Measurements from ENCODE around the gene CCDC18. TPM values are rescaled to one million over a fixed set of nuclear protein-coding genes. Genes with fewer than 3 reads are reported as not detected.
A peak's percentile ranks its signal among the peaks of the same experiment; 100 is the strongest.
"Not testable (repeated sequence)": the region's sequence is repeated elsewhere in the genome, so short reads cannot be mapped to it uniquely, and the experiment has no call there.

Gene CCDC18
- total RNA-seq, 1 donor: 14.7 TPM

DNA sequence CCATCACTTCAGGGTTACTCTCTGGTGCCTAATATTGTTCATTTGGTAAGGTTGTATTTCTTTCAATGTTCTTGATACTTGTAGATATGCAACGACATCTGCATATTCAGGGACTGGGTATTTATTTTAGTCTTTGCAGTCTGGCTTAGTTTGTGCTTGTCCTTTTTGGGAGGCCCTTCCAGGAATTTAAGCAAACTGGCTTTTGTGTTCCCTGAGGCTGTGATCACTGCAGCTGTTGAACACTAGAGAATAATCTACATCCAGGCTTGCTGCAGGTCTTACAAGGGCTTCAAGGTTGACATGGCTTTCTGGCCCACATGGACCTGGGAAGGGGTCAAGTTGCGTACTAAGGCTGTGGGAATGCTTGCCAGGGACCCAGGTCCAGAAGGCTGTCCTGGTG is 72.1 kb downstream of the CCDC18 start:
- no peak overlapping the region for H3K4me3 ChIP-seq (ENCODE audit: low read depth, low read length)
- no peak for DNase-seq (ENCODE audit: low read depth)
- TF ChIP-seq, protein P1, sequence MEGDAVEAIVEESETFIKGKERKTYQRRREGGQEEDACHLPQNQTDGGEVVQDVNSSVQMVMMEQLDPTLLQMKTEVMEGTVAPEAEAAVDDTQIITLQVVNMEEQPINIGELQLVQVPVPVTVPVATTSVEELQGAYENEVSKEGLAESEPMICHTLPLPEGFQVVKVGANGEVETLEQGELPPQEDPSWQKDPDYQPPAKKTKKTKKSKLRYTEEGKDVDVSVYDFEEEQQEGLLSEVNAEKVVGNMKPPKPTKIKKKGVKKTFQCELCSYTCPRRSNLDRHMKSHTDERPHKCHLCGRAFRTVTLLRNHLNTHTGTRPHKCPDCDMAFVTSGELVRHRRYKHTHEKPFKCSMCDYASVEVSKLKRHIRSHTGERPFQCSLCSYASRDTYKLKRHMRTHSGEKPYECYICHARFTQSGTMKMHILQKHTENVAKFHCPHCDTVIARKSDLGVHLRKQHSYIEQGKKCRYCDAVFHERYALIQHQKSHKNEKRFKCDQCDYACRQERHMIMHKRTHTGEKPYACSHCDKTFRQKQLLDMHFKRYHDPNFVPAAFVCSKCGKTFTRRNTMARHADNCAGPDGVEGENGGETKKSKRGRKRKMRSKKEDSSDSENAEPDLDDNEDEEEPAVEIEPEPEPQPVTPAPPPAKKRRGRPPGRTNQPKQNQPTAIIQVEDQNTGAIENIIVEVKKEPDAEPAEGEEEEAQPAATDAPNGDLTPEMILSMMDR (IDR thresholded peaks at IDR 0.05; ENCODE audit: insufficient read depth, low read depth, low read length): no peak

- TF ChIP-seq, protein P1 (IDR thresholded peaks at IDR 0.05; ENCODE audit: insufficient read depth, low read depth, low read length): no peak
- DNase-seq (ENCODE audit: low read depth): no peak
- H3K4me3 ChIP-seq (ENCODE audit: low read depth, low read length): no peak overlapping the region
Measured at GRCh38 chr1:93253516-93253915, 73.0 kb downstream of the CCDC18 start.

DNA sequence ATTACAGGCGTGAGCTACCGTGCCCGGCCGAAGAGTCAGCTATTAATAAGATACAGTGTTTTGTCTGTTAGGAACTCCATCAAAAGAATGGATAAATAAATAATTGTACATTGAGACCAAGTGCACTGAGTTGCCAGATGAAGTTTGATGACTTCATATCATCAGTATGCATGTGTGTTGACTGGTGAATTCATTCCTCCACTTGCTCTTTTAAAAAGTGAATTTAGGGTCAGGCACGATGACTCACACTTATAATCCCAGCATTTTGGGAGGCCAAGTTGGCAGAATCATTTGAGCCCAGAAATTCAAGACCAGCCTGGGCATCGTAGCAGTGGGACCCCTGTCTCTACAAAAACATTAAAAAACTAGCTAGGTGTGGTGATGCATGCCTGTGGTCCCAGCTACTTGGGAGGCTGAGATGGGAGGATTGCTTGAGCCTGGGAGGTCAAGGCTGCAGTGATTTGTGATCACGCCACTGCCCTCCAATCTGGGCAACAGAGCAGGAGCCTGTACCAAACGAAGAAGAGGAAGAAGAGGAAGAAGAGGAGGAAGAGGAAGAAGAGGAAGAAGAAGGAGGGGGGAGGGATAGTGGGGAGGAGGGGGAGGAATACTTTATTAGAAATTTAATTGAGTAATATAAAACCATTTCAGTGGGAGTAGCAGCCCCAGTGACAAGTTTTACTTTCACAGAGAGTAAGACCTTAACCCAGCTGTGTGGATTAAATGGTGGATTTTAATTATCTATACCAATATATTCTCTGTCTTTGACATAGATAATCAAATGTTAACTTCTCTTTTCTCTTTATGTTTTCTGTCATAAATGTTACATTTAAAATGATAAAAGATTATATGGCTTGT is 74.9 kb downstream of the CCDC18 start:
- DNase-seq (ENCODE audit: low read depth): peak; percentile 55
- TF ChIP-seq, protein P1 (IDR thresholded peaks at IDR 0.05; ENCODE audit: insufficient read depth, low read depth, low read length): no peak

GRCh38 chr1:93256433-93256832 is 75.9 kb downstream of the CCDC18 start:
- DNase-seq (ENCODE audit: low read depth): no peak
- TF ChIP-seq, protein P1 (IDR thresholded peaks at IDR 0.05; ENCODE audit: insufficient read depth, low read depth, low read length): no peak
- H3K4me3 ChIP-seq (ENCODE audit: low read depth, low read length): no peak overlapping the region

More for the DNA sequence above, 74.9 kb downstream of the CCDC18 start:
- no peak overlapping the region for H3K4me3 ChIP-seq (ENCODE audit: low read depth, low read length)

DNA sequence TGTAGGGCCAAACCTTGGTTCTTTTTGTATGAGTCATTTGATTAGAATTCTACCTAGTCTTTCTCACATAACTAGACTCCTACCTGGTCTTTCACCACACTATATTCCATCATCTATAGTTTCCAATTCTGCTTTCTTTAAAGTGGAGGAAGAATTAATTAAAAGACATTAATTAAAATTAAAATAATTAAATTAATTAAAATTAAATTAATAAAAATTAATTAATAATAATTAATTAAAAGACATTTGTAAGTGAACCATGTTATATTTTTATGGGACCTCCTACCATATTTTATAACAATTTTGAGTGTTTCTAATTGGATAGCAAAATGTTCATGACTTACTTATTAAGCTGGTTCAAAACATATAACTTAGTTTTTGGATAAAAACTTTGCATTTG is 77.4 kb downstream of the CCDC18 start:
- no peak overlapping the region for H3K4me3 ChIP-seq (ENCODE audit: low read depth, low read length)
- TF ChIP-seq, protein P1 (IDR thresholded peaks at IDR 0.05; ENCODE audit: insufficient read depth, low read depth, low read length): no peak
- no peak for DNase-seq (ENCODE audit: low read depth)

DNA sequence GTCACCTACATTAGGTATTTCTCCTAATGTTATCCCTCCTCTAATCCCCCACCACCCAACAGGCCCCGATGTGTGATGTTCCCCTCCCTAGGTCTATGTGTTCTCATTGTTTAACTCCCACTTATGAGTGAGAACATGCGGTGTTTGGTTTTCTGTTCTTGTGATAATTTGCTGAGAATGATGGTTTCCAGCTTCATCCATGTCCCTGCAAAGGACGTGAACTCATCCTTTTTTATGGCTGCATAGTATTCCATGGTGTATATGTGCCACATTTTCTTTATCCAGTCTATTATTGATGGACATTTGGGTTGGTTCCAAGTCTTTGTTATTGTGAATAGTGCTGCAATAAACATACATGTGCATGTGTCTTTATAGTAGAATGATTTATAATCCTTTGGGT is 80.2 kb downstream of the CCDC18 start:
- not testable (repeated sequence) for H3K4me3 ChIP-seq (ENCODE audit: low read depth, low read length); DNase-seq (ENCODE audit: low read depth)

GRCh38 chr1:93262645-93263044 is 82.1 kb downstream of the CCDC18 start:
- DNase-seq (ENCODE audit: low read depth): no peak
- TF ChIP-seq, protein P1 (IDR thresholded peaks at IDR 0.05; ENCODE audit: insufficient read depth, low read depth, low read length): no peak
- no peak overlapping the region for H3K4me3 ChIP-seq (ENCODE audit: low read depth, low read length)

DNA sequence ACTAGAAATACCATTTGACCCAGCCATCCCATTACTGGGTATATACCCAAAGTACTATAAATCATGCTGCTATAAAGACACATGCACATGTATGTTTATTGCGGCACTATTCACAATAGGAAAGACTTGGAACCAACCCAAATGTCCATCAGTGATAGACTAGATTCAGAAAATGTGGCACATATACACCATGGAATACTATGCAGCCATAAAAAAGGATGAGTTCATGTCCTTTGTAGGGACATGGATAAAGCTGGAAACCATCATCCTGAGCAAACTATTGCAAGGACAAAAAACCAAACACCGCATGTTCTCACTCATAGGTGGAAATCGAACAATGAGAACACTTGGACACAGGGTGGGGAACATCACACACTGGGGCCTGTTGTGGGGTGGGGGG is 88.4 kb downstream of the CCDC18 start:
- DNase-seq (ENCODE audit: low read depth); H3K4me3 ChIP-seq (ENCODE audit: low read depth, low read length): not testable (repeated sequence)

- DNase-seq (ENCODE audit: low read depth); H3K4me3 ChIP-seq (ENCODE audit: low read depth, low read length): not testable (repeated sequence)
Measured at GRCh38 chr1:93275262-93275633, 94.7 kb downstream of the CCDC18 start.
